GM18505 (cell line): ENCODE measurements around the gene CNTNAP2.
"Not testable (repeated sequence)": the region's sequence is repeated elsewhere in the genome, so short reads cannot be mapped to it uniquely, and the experiment has no call there.

Experiments used
- ATAC-seq: cut with Tn5 transposase; IDR thresholded peaks from one replicate; pipeline ENCODE4 v1.9.1; 2021; ENCODE audit not compliant: unreplicated experiment
- POLR2A ChIP-seq: IDR thresholded peaks from 4 replicates; pipeline ENCODE4 v1.6.1; 2011; ENCODE audit warnings: borderline replicate concordance; ENCODE audit not compliant: insufficient read depth, insufficient read length; ENCODE audit errors: extremely low read depth

CNTNAP2 gene

DNA sequence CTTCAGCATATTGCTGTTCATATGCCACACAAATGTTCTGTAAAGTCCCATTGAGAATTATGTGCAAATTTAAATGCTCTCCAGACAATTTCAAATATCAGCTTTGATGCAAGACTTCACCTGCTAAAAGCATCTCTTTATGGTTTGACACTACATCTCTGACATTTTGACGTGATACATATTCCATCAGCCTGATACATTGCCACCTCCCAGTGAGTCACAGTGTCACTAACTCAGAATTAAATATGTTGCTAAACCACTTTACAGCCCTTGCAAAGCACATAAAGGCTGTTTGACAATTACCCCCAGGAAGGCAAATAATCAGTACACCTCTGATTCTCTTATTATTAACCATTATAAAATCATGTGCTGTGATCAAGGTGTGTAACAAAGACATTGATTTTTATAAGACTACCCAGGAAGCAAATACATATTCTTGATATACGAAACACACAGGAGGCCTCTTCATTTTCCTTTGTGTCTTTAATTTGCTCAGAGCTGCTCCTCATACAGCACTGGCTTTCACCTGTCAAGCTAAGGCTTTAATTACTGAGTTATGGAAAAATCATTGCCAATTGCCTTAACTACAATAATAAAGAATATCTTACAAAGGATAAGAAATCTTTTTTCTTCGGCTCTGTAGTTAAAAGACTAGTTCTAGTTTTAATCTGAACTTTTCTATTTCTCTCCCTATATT lies 1926.5 kb downstream of the CNTNAP2 start:
- no peak for TF ChIP-seq POLR2A
- ATAC-seq: no peak

DNA sequence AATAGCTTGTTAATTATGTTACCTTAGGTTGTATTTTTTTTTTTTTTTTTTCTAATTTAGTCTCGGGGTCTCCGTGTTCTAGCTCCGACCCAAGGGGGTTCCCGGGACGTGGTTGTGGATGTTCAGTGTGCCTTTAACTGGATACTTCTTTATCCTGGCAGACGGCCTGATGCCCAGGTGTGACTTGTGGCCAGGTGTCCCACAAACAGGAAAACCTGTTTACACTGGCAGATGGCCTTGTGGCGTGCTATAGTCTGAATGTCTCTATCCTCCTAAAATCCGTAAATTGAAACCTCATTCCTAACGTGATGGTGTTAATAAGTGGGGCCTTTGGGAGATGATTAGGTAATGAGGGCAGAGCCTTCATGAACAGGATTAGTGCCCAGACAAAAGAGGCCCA lies 1927.6 kb downstream of the CNTNAP2 start:
- no peak for TF ChIP-seq POLR2A
- ATAC-seq: no peak

- no peak for TF ChIP-seq POLR2A
- no peak for ATAC-seq
These were observed 1928.9 kb downstream of the CNTNAP2 start for GRCh38 chr7:148045521-148045920.

DNA sequence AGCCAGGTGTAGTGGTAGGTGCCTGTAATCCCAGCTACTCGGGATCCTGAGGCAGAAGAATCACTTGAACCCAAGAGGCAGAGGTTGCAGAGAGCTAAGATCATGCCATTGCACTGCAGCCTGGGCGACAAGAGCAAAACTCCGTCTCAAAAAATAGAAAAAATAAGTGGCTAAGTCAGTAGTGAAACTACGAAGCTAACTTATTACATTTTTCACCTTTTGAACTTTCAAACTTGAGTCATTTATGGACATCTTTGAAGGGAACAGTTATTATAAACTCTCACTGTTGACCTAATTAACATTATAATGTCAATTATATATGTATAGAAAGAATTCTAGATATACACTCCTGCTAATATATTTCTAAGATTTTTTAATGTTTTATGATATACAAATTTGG lies 1932.5 kb downstream of the CNTNAP2 start:
- TF ChIP-seq POLR2A: no peak
- ATAC-seq: peak; percentile 47

DNA sequence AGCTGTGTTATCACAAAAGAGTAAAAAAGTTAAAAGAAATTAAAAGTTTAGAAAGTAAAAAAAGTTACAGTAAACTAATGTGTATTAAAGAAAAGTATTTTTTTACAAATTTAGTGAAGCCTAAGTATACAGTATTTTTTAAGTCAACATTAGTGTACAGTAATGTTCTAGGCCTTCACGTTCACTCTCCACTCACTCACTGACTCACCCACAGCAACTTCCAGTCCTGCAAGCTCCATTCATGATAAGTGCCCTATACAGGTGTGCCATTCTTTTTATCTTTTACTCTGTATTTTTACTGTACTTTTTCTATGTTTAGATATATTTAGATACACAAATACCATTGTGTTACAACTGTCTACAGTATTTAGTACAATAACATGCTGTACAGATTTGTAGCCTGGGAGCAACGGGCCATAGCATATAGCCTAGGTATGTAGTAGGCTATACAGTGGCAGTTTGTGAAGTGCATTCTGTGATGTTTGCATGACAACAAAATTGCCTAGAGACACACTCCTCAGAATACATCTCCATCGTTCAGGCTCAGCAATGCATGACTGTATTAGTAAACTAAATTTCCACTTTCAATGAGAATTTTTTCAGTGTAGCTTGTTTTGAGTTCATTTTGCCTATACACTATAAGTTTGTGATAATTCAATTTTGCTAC lies 1934.0 kb downstream of the CNTNAP2 start:
- no peak for ATAC-seq
- TF ChIP-seq POLR2A: no peak

DNA sequence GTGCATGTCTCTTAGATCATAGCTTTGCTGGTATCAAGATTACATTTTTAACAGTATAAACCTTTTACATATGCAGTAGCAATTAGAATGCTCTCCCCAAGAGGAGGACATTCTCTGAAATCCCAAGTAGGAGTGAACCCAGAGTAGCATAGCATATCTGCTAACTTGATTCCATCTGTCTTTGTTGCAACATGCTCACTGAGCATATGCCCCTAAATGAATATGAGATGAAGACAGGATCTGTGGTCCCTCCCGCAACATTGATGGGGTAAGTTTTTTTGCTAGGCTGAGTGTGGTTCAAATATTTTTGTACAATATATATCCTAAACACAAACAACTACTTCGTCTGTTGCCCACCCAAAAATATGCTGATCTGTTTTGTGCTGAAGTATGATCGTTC lies 1939.8 kb downstream of the CNTNAP2 start:
- ATAC-seq: no peak
- TF ChIP-seq POLR2A: no peak

DNA sequence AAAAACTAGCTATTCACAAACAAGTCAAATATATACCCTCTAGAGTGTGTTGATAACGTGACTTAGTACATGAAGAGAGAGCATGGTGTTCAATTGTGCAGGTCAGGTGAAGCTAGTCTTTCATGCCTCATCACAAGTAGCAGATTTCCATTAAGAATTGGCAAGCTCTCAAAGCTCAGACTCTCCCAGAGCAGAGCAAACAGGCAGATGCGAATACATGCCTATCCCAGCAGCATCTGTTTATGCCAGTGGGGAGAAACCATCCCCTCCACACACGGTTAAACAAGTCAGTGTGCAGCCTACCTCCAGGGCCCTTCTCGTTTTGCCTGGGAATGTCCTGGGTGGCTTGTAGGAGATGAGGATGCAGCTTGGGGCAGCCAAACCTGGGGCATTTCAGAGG lies 1941.5 kb downstream of the CNTNAP2 start:
- no peak for TF ChIP-seq POLR2A
- ATAC-seq: no peak

- no peak for TF ChIP-seq POLR2A
- no peak for ATAC-seq
These were observed 1942.2 kb downstream of the CNTNAP2 start for GRCh38 chr7:148058753-148059152.

GRCh38 chr7:148060724-148061123 lies 1944.1 kb downstream of the CNTNAP2 start:
- ATAC-seq: peak; percentile 92
- no peak for TF ChIP-seq POLR2A

GRCh38 chr7:148078111-148078510 lies 1961.5 kb downstream of the CNTNAP2 start:
- not testable (repeated sequence) for ATAC-seq

DNA sequence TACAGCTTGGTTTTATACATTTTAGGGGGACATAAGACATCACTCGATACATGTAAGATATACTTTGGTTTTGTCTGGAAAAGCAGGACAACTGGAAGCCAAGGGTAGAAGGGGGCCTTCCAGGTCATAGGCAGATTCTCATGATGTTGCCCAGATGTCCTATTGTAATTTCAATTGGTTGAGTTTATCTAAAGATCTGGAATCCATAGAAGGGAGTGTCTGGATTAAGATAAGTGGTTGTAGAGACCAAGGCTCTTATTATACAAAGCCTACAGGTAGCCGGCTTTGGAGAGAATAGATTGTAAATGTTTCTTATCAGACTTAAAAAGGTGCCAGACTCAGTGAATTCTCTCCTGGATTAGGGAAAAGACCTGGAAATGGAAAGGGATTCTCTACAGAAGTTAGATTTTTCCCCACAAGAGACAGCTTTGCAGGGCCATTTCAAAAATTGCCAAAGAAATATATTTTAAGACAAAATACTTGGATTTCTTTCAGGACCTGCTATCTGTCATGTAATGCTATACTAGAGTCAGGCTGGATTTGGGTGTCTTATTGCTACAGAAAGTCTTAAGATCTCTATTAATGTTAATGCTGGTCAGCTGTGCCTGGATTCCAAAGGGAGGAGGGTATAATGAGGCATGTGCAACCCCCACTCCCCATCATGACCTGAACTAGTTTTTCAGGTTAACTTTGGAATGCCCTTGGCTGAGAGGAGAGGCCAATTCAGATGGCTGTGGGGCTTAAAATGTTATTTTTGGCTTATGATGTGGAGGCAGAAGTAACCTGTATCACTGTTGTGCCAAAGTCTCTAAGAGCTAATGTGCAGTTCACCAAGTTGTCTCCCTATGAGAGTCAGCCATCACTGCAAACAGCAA lies 1962.8 kb downstream of the CNTNAP2 start:
- ATAC-seq: no peak
- no peak for TF ChIP-seq POLR2A

DNA sequence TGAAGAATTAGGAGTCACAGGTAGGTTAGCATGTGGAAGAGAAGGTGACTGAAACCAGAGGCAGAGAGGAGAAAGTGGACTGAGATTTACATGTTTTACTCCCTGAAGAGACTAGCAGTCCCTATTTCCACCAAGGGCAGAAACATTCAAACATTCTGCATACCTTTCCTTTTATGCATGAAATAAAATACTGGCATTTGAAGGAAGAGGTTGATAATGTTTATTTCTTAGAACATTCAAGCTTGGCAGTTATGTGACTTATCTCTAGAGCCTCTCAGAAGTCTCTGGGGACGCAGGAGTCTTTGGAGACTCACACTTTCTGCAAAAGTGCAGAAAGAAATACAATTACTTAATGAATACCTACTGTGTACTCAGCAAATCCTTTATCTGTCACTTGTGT lies 1966.8 kb downstream of the CNTNAP2 start:
- ATAC-seq: no peak
- no peak for TF ChIP-seq POLR2A

DNA sequence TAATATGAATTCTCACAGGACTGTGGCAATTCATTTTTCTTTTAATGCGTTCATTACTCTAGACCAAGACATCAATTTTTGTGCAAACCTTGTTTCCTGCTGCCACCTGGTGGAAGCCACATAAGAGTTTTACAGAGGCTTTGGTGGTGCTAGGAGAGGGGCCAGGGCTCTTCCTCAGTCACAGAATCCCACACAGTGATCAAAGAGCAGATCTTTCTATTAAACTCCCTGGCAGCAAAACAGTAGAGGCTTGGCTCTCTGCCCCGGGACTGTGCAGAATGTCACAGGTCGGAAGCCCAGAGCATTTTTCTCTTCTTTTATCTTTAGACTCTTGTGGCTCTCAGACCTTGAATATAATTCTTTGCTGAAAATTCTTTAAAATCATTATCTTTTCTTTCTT lies 1967.5 kb downstream of the CNTNAP2 start:
- ATAC-seq: peak; percentile 78
- no peak for TF ChIP-seq POLR2A

GRCh38 chr7:148091882-148092281 lies 1975.3 kb downstream of the CNTNAP2 start:
- TF ChIP-seq POLR2A: no peak
- no peak for ATAC-seq
